Common myeloid progenitor, CD34-positive (primary cell): ENCODE measurements around the gene OXCT1.
A peak's percentile ranks its signal among the peaks of the same experiment; 100 is the strongest.
"Not testable (repeated sequence)": the region's sequence is repeated elsewhere in the genome, so short reads cannot be mapped to it uniquely, and the experiment has no call there.

Experiments
- CTCF ChIA-PET: fragments of 350-600 bp; sonication (Branson Sonifier 250); formaldehyde crosslinking; loops from one replicate; lab custom pipeline; 2021; ENCODE audit warnings: antibody characterized with exemption; lab: Charles Lee
- POLR2A ChIA-PET: fragments of 350-600 bp; sonication (Branson Sonifier 250); formaldehyde crosslinking; loops from one replicate; lab custom pipeline; 2021; ENCODE audit warnings: antibody characterized with exemption; lab: Charles Lee
- DNase-seq, 3 donors: peaks; one replicate each; pipeline versions ENCODE4 v3.0.0 to v3.0.0-alpha.2; 2013
- H3K27ac ChIP-seq, 2 experiments: 1 replicate in 1 of 2; 2 replicates in 1 of 2; pipeline ENCODE4 v1.7.0; 2013; ENCODE audit warnings: inconsistent platforms in 2 of 2, low read length in 2 of 2, mild to moderate bottlenecking in 2 of 2, low read depth in 1 of 2, moderate library complexity in 1 of 2; ENCODE audit not compliant: severe bottlenecking in 2 of 2, insufficient read depth in 1 of 2, poor library complexity in 1 of 2
- H3K27me3 ChIP-seq, 5 experiments: replicated peaks in 2 of 5; 1 replicate in 3 of 5; 2 replicates in 2 of 5; pipeline versions ENCODE4 v1.6.1 to v1.7.0; 2013; ENCODE audit warnings: low read length in 4 of 5, mild to moderate bottlenecking in 2 of 5, moderate library complexity in 2 of 5, inconsistent platforms in 1 of 5; ENCODE audit not compliant: insufficient read depth in 5 of 5, control insufficient read depth in 4 of 5
- H3K36me3 ChIP-seq, 4 experiments: 1 replicate in 2 of 4; 2 replicates in 2 of 4; pipeline versions ENCODE4 v1.6.1 to v1.7.0; 2013; ENCODE audit warnings: low read length in 3 of 4, control low read depth in 1 of 4, mild to moderate bottlenecking in 1 of 4; ENCODE audit not compliant: control insufficient read depth in 4 of 4, insufficient read depth in 4 of 4
- H3K4me1 ChIP-seq, 4 experiments: 1 replicate in 3 of 4; 2 replicates in 1 of 4; pipeline versions ENCODE4 v1.6.1 to v1.7.1; 2013; ENCODE audit warnings: low read length in 3 of 4, mild to moderate bottlenecking in 3 of 4, control low read depth in 1 of 4, inconsistent platforms in 1 of 4, moderate library complexity in 1 of 4; ENCODE audit not compliant: control insufficient read depth in 4 of 4, insufficient read depth in 4 of 4; ENCODE audit errors: control extremely low read depth in 1 of 4
- H3K4me3 ChIP-seq, 7 experiments: 1 replicate in 4 of 7; 2 replicates in 3 of 7; pipeline versions ENCODE4 v1.5.1 to v1.7.0; 2013; ENCODE audit warnings: mild to moderate bottlenecking in 7 of 7, low read length in 6 of 7, moderate library complexity in 6 of 7, inconsistent platforms in 2 of 7, low read depth in 2 of 7, control low read depth in 1 of 7; ENCODE audit not compliant: insufficient read depth in 4 of 7, control insufficient read depth in 1 of 7; ENCODE audit errors: extremely low read depth in 1 of 7
- H3K9me3 ChIP-seq, 5 experiments: 1 replicate in 4 of 5; 2 replicates in 1 of 5; pipeline versions ENCODE4 v1.6.1 to v1.7.1; 2013; ENCODE audit warnings: low read length in 4 of 5, mild to moderate bottlenecking in 2 of 5, inconsistent platforms in 1 of 5, low read depth in 1 of 5, moderate library complexity in 1 of 5; ENCODE audit not compliant: control insufficient read depth in 4 of 5, insufficient read depth in 2 of 5; ENCODE audit errors: control extremely low read depth in 1 of 5
- WGBS: methylation state at CpG from one replicate; pipeline ENCODE4 v1.1.5; 2013; ENCODE audit not compliant: insufficient coverage; 5-methylcytosine and 5-hydroxymethylcytosine counted together

Gene OXCT1

GRCh38 chr5:41738710-41739354 lies 131.4 kb downstream of the OXCT1 start:
- ChIA-PET POLR2A (no interaction called here), CTCF (interaction anchor here (0.9 kb wide), 1 partner anchor 15 kb away, joined by 3 read pairs; no protein-coding TSS in a partner anchor)
- 93% methylated on average over 2 of the region's 3 CpGs for WGBS
- Histone ChIP-seq H3K27me3 (no peaks in the 10 kb centered on the region), H3K27ac (no peak overlapping the region), H3K9me3 (no peaks in the 10 kb centered on the region), H3K4me3 (no peak overlapping the region), H3K36me3 (peaks cover 6 to 33% (median 17%) of the 10 kb centered on the region in 4 experiments), H3K4me1 (no peaks in the 10 kb centered on the region)
- peak; percentile 7 to 56 (median 36) for DNase-seq

DNA sequence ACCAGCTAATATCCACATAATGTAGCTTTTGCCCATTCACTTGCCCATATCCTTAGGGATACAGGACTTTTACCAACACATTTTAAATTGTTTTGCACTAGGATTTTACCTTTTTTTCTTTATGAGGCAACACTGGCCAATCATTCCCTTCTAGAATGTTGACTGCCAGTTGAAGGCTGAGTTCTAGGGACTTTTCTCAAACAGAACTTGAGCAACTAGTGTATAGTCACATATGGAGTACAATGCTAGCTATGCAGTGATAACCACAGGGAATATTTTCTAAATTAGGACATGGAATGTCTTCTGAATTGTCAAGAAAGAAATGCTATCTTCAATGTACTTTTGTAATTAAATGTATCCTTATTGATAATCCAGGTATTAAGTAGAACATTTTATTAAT lies 133.6 kb downstream of the OXCT1 start:
- no peaks in the 10 kb centered on the region for H3K4me1 ChIP-seq
- ChIA-PET CTCF (no interaction called here), POLR2A (no interaction called here)
- peaks cover 6 to 33% (median 17%) of the 10 kb centered on the region in 4 experiments for H3K36me3 ChIP-seq
- no peak for DNase-seq
- H3K27ac ChIP-seq = no peak overlapping the region
- H3K4me3 ChIP-seq = no peak overlapping the region
- no peaks in the 10 kb centered on the region for H3K27me3 ChIP-seq
- H3K9me3 ChIP-seq = no peaks in the 10 kb centered on the region

DNA sequence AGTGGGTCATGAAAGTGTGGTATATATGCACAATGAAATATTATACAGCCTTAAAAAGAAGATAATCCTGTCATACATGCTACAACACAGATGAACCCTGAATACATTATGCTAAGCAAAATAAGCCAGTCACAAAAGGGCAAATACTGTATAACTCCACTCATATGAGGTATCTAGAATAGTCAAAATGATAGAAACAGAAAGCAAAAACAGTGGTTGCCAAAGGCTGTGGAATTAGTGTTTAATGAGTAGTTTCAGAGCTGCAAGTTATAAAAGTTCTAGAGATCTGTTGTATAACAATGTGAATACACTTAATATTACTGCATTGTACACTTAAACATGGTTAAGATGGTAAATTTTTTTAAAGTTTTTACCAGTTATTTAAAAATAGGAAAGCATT lies 135.0 kb downstream of the OXCT1 start:
- Histone ChIP-seq H3K9me3 (no peaks in the 10 kb centered on the region), H3K27me3 (no peaks in the 10 kb centered on the region), H3K4me1 (no peaks in the 10 kb centered on the region), H3K4me3 (no peak overlapping the region), H3K36me3 (peaks cover 3 to 33% (median 13%) of the 10 kb centered on the region in 4 experiments), H3K27ac (no peak overlapping the region)
- POLR2A ChIA-PET = no interaction called here
- CTCF ChIA-PET = no interaction called here
- DNase-seq = no peak

- H3K36me3 ChIP-seq, H3K9me3 ChIP-seq, H3K4me1 ChIP-seq, DNase-seq, H3K27ac ChIP-seq, POLR2A ChIA-PET, H3K4me3 ChIP-seq, H3K27me3 ChIP-seq, CTCF ChIA-PET: not testable (repeated sequence)
- WGBS = no CpG with 5 or more reads among the region's 5 CpGs
Observed at GRCh38 chr5:41729381-41729780, 140.8 kb downstream of the OXCT1 start.

- Histone ChIP-seq H3K27ac (no peak overlapping the region), H3K4me1 (peaks cover 0 to 5% (median 0%) of the 10 kb centered on the region in 4 experiments), H3K27me3 (peaks cover 0 to 1% (median 0%) of the 10 kb centered on the region in 5 experiments), H3K9me3 (no peaks in the 10 kb centered on the region), H3K36me3 (peaks cover 0 to 5% (median 0%) of the 10 kb centered on the region in 4 experiments), H3K4me3 (no peak overlapping the region)
- no peak for DNase-seq
- 100% methylated on average over 4 of the region's 4 CpGs for WGBS
- CTCF ChIA-PET = no interaction called here
- POLR2A ChIA-PET = no interaction called here
Observed at GRCh38 chr5:41728281-41728680, 141.9 kb downstream of the OXCT1 start.

GRCh38 chr5:41722359-41722950 lies 147.8 kb downstream of the OXCT1 start:
- CTCF ChIA-PET = no interaction called here

GRCh38 chr5:41721516-41721915 lies 148.7 kb downstream of the OXCT1 start:
- WGBS = 71% methylated on average over 1 of the region's 2 CpGs
- CTCF ChIA-PET = no interaction called here
- POLR2A ChIA-PET = no interaction called here

More at GRCh38 chr5:41722359-41722950, 147.8 kb downstream of the OXCT1 start:
- POLR2A ChIA-PET = interaction anchor here (0.6 kb wide), 1 partner anchor 47 kb away, joined by 4 read pairs; no protein-coding TSS in a partner anchor
- H3K4me3 ChIP-seq = no peak overlapping the region
- H3K27ac ChIP-seq = no peak overlapping the region
- peaks cover 0 to 5% (median 0%) of the 10 kb centered on the region in 4 experiments for H3K4me1 ChIP-seq
- H3K27me3 ChIP-seq = peaks cover 0 to 1% (median 0%) of the 10 kb centered on the region in 5 experiments
- DNase-seq = no peak
- H3K36me3 ChIP-seq = no peaks in the 10 kb centered on the region
- H3K9me3 ChIP-seq = no peaks in the 10 kb centered on the region
- WGBS = 92% methylated on average over 3 of the region's 3 CpGs

More at GRCh38 chr5:41721516-41721915, 148.7 kb downstream of the OXCT1 start:
- DNase-seq = no peak
- Histone ChIP-seq H3K27me3 (peaks cover 0 to 1% (median 0%) of the 10 kb centered on the region in 5 experiments), H3K4me3 (no peak overlapping the region), H3K4me1 (peaks cover 0 to 5% (median 0%) of the 10 kb centered on the region in 4 experiments), H3K27ac (no peak overlapping the region), H3K36me3 (no peaks in the 10 kb centered on the region), H3K9me3 (peaks cover 0 to 3% (median 0%) of the 10 kb centered on the region in 5 experiments)
